ENCODE measurements around the gene PLEKHH1. TPM values are rescaled to one million over a fixed set of nuclear protein-coding genes. Genes with fewer than 3 reads are reported as not detected.

Gene PLEKHH1
- total and polyA plus RNA-seq, 2 of the 8 experiments (the other 6 are each of a cell fraction or from before 2014, with no cell fraction given): 28.3 to 33.3 TPM

DNA sequence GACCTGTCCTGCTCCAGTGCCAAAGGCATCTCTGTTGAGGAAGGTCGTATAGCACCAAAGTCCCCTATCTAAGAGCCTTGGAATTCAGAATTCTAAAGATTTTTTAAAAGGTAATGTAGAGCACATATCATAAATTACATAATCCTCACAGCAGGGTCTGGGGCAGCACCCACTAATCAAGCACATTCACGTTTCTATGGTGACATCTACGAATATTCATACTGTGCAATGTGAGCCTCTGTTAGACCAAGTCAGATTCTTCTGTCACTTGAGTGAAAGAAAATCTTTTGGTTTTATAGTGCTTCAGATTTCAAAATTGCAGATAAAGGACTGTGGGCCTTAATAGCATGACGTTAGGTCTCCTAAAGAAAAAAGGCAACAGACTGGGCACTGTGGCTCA, 31.4 kb upstream of the PLEKHH1 start:
- Histone ChIP-seq H3K18ac (ENCODE audit: extremely low read depth, low read length) (no peak overlapping the region), H3K4ac (replicated peaks; ENCODE audit: insufficient read length, low read depth, low read length) (no peak overlapping the region), H2BK120ac (replicated peaks; ENCODE audit: low read depth, low read length) (no peak overlapping the region), H4K5ac (ENCODE audit: insufficient read length, low read depth, low read length) (no peak overlapping the region), H3K4me2 (ENCODE audit: insufficient read depth in 1 of 2, low read depth in 2 of 2, low read length in 2 of 2) (no peak overlapping the region), H4K91ac (replicated peaks; ENCODE audit: insufficient read length, low read length) (no peak overlapping the region), H3K27ac (ENCODE audit: low read depth, low read length) (no peak overlapping the region), H2BK12ac (ENCODE audit: low read depth, low read length) (no peak overlapping the region), H2BK5ac (ENCODE audit: low read depth, low read length) (no peak overlapping the region), H2BK15ac (ENCODE audit: low read length) (no peak overlapping the region), H3K79me2 (ENCODE audit: control insufficient read depth in 1 of 2, insufficient read depth in 2 of 2, low read length in 2 of 2) (no peaks in the 10 kb centered on the region), H3K4me3 (ENCODE audit: extremely low read depth in 1 of 4, insufficient read depth in 2 of 4, low read depth in 3 of 4, low read length in 4 of 4) (no peak overlapping the region), H4K8ac (ENCODE audit: extremely low read depth, insufficient read depth, low read length) (no peak overlapping the region), H3K9ac (replicated peaks in 1 of 4; ENCODE audit: extremely low read depth in 1 of 4, low read depth in 3 of 4, low read length in 3 of 4) (no peak overlapping the region), H2AK5ac (ENCODE audit: low read depth, low read length) (no peak overlapping the region), H3K36me3 (ENCODE audit: control insufficient read depth in 2 of 4, insufficient read depth in 4 of 4, low read length in 3 of 4) (no peaks in the 10 kb centered on the region), H3K56ac (replicated peaks; ENCODE audit: insufficient read length, low read depth, low read length) (no peak overlapping the region), H3K9me3 (ENCODE audit: insufficient read depth in 2 of 2, low read depth in 1 of 2, low read length in 1 of 2) (no peaks in the 10 kb centered on the region), H3K23ac (ENCODE audit: insufficient read length) (no peak overlapping the region), H3K79me1 (ENCODE audit: low read depth, low read length) (no peaks in the 10 kb centered on the region), H2BK20ac (ENCODE audit: low read length) (no peak overlapping the region), H3K27me3 (replicated peaks in 1 of 4; ENCODE audit: control insufficient read depth in 3 of 4, extremely low read depth in 1 of 4, insufficient read depth in 3 of 4, low read length in 3 of 4) (no peaks in the 10 kb centered on the region), H3K14ac (ENCODE audit: insufficient read length) (no peak overlapping the region), H3K23me2 (ENCODE audit: low read depth, low read length) (no peaks in the 10 kb centered on the region), H4K20me1 (replicated peaks in 1 of 2; ENCODE audit: control insufficient read depth in 1 of 2, insufficient read depth in 2 of 2, low read length in 2 of 2) (no peaks in the 10 kb centered on the region), H3K4me1 (replicated peaks in 1 of 4; ENCODE audit: control insufficient read depth in 3 of 4, insufficient read depth in 4 of 4, low read length in 3 of 4) (no peaks in the 10 kb centered on the region), H2AFZ (ENCODE audit: low read length) (no peak overlapping the region)
- no peak for FAIRE-seq
- DNase-seq (ENCODE audit: low read depth in 1 of 2, low spot score in 2 of 2): no peak
- WGBS, 2 experiments (ENCODE audit: extremely low coverage in 1 of 2, insufficient coverage in 1 of 2, insufficient read length in 1 of 2, insufficient replicate concordance in 2 of 2, low coverage in 1 of 2, low lambda C conversion rate in 2 of 2, missing lambda C conversion rate in 1 of 2): 83% methylated on average over 4 of the region's 4 CpGs; no CpG with 5 or more reads in 1 of the 2 experiments
- CTCF ChIA-PET (ENCODE audit: partially characterized antibody): interaction anchor here (43.6 kb wide), 1 partner anchor 72 kb away, joined by 924 read pairs; no protein-coding TSS in a partner anchor
- POLR2A ChIA-PET (ENCODE audit: partially characterized antibody): interaction anchor here (0.6 kb wide), 1 partner anchor 15 kb away, joined by 4 read pairs; no protein-coding TSS in a partner anchor
- TF ChIP-seq PHF8 (conservative IDR thresholded peaks at IDR 0.05; ENCODE audit: low read depth, low read length): no peak
- TF ChIP-seq ATF3 (IDR thresholded peaks at IDR 0.05; ENCODE audit: insufficient read depth, low read depth, low read length): no peak
- no peak for TF ChIP-seq ZNF274 (IDR thresholded peaks at IDR 0.05; ENCODE audit: borderline replicate concordance, extremely low read depth, low read length)
- no peak for TF ChIP-seq HDAC6 (IDR thresholded peaks at IDR 0.05; ENCODE audit: low read depth, low read length)
- no peak for TF ChIP-seq RXRA (IDR thresholded peaks at IDR 0.05; ENCODE audit: insufficient read depth, low read depth, low read length)
- TF ChIP-seq TEAD4 (IDR thresholded peaks at IDR 0.05; ENCODE audit: low read depth, low read length): no peak
